Measurements from ENCODE around the gene KCNF1. TPM values are rescaled to one million over a fixed set of nuclear protein-coding genes. Genes with fewer than 3 reads are reported as not detected.

The KCNF1 gene, protein sequence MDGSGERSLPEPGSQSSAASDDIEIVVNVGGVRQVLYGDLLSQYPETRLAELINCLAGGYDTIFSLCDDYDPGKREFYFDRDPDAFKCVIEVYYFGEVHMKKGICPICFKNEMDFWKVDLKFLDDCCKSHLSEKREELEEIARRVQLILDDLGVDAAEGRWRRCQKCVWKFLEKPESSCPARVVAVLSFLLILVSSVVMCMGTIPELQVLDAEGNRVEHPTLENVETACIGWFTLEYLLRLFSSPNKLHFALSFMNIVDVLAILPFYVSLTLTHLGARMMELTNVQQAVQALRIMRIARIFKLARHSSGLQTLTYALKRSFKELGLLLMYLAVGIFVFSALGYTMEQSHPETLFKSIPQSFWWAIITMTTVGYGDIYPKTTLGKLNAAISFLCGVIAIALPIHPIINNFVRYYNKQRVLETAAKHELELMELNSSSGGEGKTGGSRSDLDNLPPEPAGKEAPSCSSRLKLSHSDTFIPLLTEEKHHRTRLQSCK
- 21.4 to 40.2 TPM (median 30.3 TPM) in 5 replicates for total RNA-seq (2022; extraction: Qiagen RNA extraction)

DNA sequence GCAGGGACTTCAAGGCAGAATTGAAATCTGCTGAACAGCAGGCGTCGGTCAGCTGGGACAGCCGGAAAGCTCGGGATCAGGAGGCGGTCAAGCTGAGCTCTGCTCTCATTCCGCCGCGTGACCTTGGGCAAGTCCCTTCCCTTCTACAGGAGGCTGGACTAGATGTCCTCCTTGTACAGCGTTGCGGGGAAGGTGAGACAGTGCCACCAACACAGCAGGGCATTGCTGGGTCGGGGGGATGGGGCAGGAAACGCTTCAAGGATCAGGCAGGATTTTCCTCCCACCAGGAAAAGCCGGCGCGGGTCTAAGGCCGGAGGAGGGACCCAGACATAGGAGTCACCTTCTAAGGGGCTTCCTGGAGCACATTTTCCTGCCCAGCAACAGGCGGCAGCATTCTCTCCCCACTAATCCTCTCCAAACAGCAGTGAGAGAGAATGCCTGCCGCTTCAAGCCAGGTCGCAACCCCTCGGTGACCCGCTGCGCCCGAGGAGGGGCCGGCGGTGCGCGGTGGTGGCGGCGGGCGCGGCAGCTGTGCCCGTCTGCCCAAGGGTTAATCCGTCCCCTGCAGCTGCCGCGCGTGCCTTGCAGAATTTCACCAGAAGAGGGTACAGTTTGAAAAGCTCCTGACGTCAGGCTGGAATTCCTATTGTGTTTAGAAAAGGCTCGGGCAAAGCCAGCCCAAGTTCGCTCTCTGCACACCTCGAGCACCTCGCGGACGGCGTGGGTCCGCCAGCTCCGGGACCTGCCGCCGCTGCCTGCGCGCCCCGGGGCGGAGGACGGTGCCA, at the start of gene KCNF1:
KCNF1 (plus strand) TSS at position 644 of the 785 bp plus-strand sequence. CDS start 493 bp downstream, outside the sequence.

Other genes with a start within 250 kb of the KCNF1 start
- 39.4 to 52.7 TPM (median 41.9 TPM) in 5 replicates for gene NOL10, start 222.0 kb upstream of the KCNF1 start, total RNA-seq (2022; extraction: Qiagen RNA extraction)
- gene ATP6V1C2, start 190.3 kb upstream of the KCNF1 start, total RNA-seq (2022; extraction: Qiagen RNA extraction): 0.15 to 0.35 TPM (median 0.32 TPM) in 5 replicates
- 343 to 368 TPM (median 358 TPM) in 5 replicates for gene PDIA6, start 99.1 kb upstream of the KCNF1 start, total RNA-seq (2022; extraction: Qiagen RNA extraction)
- gene SLC66A3, start 243.5 kb downstream of the KCNF1 start, total RNA-seq (2022; extraction: Qiagen RNA extraction): 32.8 to 41.3 TPM (median 36.3 TPM) in 5 replicates

Measured in A549 treated with Hydrocortisone at 1 μM for 4 hours (cell line).